Measurements from ENCODE around the gene OCRL.

The OCRL gene

DNA sequence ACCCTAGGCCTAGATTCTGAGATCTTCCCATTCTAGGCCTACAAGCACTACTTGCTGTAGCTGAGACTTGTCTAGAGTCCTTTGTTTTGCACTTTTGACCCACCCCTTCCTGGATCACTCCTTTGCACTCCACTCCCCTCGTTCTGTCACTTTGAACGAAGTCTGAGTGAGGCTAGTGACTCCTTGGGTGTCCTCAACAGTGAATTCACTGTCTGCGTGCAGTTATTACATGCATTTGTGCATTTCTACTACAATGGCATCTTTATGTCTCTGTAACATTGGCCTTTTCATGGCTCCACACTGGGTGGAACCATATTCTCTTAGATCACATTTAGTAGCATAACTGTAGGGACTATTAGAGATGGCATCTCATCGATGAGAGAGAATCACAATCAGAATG lies 50.5 kb downstream of the OCRL start:
- DNase-seq = no peak

- DNase-seq = no peak
These were observed 53.1 kb downstream of the OCRL start for GRCh38 chrX:129593137-129593536.

DNA sequence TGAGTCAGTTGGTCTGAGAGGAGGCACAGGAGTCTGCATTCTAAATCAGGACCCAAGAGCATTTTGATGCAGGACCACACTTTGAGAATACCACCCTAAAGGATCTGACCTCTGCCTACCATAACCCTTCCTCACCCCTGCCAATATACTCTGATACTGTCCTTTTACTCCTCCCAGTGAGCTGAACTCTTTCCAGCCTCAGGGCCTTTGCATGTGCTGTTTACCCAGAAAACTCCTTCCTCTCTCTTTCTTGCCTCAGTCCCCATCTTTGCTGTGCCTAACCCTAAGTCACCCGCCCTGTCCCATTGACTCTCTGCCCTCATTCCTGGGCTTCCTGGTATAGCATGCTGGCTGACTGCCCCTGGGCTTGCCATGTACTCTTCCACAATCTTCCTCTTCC lies 54.7 kb downstream of the OCRL start:
- no peak for DNase-seq

DNA sequence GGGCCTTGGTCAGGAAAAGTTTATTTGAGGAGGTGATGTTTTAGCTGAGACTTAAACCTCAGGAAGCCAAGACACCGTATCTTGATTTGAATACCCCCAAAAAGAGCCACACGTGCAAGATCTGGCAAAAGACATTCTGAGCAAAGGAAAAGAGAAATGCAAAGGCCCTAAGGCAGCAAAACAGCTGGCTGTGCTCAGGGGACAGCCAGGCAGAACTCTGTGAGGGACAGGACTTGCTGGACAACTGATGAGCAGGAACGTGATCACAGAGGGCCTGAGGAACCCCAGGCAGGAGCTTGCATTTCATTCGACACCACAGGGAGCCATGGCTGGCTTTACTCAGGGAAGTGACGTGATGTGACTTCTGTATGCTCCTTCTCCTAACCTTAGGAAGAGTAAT lies 56.0 kb downstream of the OCRL start:
- no peak for DNase-seq

DNA sequence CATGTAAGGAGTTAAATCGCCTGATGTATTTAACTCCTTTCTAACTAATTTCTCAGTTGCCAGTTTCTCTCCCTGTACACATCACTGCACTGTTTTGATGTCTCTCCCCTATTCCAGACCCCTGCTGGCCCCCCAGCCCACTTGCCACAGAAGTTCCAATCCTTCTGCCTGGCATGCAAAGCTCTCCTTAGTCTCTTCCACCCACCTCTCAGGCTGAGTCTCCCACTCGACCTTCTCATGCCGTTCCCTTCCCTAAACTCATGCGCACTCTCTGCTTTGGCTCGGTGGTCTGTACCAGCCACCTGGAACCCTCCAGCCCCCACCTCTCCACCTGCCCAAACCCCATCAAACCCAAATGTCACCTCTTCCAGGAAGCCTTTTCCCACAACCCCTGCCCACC lies 57.8 kb downstream of the OCRL start:
- DNase-seq = no peak

DNA sequence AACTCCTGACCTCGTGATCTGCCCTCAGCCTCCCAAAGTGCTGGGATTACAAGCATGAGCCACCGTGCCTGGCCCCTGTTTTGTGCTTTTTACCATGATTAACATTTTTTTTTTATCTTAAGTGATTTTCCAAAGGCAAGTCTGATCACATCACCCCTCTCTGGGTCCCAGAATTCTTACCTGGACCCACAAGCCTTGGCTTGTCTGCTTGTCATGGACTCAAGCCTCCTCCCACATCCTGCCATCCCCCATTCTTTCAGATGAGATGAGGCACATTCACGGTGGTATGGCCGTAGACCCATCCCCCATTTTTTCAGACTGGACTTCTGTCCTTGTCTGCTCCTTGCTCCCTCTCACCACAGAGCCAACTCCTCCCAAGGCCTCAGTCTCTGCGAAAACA lies 59.4 kb downstream of the OCRL start:
- no peak for DNase-seq

- DNase-seq = no peak
These were observed 59.9 kb downstream of the OCRL start for GRCh38 chrX:129599996-129600395.

GRCh38 chrX:129600981-129601424 lies 60.9 kb downstream of the OCRL start:
- peak; percentile 39 for DNase-seq

GRCh38 chrX:129606918-129607317 lies 66.9 kb downstream of the OCRL start:
- peak; percentile 69 for DNase-seq

DNA sequence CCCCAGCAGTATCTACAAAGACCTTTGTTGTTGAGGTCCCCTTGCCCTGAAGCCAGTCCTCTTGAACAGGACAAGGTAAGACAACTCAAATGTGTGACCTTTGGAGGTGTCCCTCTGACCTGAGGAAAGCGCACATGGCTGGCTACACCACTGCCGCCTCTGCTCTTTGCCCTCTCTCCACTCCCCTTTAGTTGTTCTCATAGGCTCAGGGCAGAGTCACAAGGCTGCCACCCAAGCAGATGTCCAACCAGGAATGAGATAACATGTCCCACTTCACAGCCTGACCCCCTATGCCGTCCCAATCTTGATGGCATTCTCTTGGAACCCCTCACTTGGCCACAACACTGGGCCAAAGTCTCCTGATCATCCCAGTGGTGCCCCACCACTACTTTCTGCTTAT lies 68.4 kb downstream of the OCRL start:
- no peak for DNase-seq

GRCh38 chrX:129609395-129609794 lies 69.3 kb downstream of the OCRL start:
- DNase-seq = no peak

GRCh38 chrX:129612396-129612795 lies 72.3 kb downstream of the OCRL start:
- no peak for DNase-seq

DNA sequence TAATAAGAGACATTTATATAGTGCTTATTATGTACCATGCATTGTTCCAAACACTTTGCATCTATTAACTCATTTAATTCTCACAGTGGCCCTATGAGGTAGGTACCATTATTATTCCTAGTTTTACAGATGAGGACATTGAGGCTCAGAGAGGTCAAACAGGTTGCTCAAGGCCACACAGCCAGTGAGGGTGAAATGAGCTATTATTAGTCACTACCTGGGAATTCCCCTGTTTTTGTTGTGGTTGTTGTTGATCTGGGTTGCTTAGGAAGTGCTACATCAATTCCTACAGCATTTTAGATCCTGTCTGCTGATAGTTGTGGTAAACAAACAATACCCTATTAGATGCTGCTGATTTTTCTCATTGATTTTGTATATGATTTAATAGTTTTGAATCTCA lies 73.5 kb downstream of the OCRL start:
- DNase-seq = peak; percentile 47

- DNase-seq = no peak
These were observed 74.6 kb downstream of the OCRL start for GRCh38 chrX:129614481-129615255.

DNA sequence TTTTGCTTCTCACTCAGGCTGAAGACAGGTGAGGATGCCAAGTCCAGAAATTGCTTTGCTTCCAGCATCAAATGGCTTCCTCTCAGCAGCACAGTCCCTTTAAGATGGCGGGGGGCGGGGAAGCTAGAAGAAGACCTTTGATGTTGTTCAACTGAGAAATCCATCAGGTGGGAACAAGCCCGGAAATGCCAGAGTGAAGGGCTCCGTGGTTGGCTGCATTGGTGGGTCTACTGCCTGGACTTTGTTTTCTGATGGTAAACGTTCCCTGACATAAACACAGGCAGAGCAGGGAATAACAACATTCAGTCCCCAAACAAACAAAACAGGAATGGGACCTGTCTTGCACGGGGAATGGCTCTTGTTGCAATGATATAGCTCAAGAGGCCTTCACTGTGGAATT lies 77.4 kb downstream of the OCRL start:
- DNase-seq = no peak

DNA sequence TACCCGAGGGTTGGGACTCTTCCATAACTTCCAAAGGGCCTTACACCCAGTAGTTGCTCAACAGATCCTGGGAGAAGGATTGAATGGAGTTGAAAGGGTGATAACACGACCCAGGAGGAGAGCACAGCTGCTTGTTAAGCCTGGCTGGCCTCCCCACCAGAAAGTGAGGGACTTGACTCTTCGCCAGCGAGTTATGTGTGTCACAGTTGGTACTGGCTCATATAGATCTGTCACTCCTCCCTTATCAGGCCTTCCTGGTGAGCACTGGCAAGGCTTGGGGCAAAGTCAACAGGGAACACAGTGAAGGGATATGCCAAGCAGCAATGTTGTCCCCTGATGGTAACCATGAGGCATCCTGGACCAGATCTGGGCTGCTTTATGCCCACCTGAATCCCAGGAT lies 78.9 kb downstream of the OCRL start:
- no peak for DNase-seq

DNA sequence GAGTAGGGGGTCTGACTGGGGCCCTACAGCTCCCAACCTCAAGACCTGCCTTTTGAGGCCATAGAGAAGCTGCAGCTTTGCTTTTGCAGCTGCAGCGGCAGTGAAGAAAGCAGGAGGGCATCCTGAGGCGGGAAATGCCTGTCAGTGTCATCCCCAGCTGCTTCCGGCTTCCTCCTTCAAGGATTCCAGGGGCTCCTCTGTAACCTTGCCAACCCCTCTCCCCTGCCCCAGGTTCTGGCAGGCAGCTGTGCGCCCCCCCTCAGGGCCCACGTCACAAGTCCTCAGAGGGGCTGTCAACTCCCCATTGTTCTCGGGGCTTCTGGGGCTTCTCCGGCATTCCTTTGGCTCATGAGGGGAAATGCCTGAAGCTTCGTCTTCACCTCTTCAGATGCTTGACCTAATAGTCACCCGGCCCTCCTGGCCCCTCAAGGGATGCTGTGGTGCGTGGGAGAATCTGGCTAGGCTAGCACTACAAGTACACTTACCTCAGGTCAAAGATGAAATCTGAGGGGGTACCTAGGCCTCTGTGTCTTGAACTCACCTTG lies 82.8 kb downstream of the OCRL start:
- DNase-seq = no peak

- no peak for DNase-seq
These were observed 86.0 kb downstream of the OCRL start for GRCh38 chrX:129626026-129626425.

- DNase-seq = no peak
These were observed 89.8 kb downstream of the OCRL start for GRCh38 chrX:129629837-129630236.

GRCh38 chrX:129631849-129632248 lies 91.8 kb downstream of the OCRL start:
- DNase-seq = no peak

- no peak for DNase-seq
These were observed 92.4 kb downstream of the OCRL start for GRCh38 chrX:129632443-129632842.

DNA sequence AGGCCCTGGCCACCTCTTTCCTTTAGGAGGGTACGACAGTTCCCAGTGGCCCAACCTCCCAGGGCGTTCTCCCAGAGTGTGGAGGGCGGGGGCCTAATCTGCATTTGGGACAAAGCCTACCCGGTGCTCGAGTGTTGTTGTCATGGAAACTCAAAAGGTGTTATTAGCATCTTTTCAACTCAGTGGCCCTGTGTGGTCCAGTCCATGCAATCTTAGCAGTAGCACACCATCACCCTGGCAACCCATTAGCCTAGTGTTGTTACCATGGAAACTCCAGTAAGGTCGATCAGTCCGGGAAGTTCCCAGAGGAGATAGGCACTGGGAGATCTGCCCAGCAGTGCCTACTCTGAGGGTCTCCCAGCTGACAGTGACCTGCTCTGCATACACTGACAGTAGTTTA lies 94.5 kb downstream of the OCRL start:
- no peak for DNase-seq

DNA sequence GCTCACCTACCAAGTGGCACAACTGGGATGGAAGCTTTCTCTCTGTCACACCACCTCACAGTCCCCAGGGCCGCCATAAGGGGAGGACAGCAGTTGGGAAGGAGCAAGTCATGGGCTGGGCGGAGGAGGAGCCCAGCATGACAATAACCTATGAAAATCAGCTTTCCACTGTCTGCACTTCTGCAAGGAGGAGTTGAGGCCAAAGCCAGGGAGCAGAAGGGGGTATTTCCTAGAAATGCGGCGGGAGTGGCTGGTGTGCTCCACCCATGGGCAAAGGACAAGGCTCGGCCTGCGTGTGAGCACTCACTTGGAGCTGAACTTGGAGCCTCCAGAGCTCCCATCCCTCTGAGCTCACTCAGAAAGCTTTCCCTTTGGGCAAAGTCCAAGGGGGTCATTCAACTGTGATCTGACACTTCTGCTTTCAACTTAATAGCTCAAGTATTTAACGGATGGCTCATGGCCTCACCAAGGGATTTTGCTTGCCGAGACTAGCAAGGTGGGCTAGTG lies 96.2 kb downstream of the OCRL start:
- no peak for DNase-seq

- peak; percentile 77 for DNase-seq
These were observed 97.4 kb downstream of the OCRL start for GRCh38 chrX:129637217-129638109.

All from CD4-positive, alpha-beta T cell treated with Interleukin-17A for 1 hour (primary cell).